ENCODE measurements around the gene INPP5K. TPM values are rescaled to one million over a fixed set of nuclear protein-coding genes. Genes with fewer than 3 reads are reported as not detected.
A peak's percentile ranks its signal among the peaks of the same experiment; 100 is the strongest.

Gene INPP5K
- total RNA-seq, 2 donors from 2014 or later = 27.6 to 35.5 TPM

GRCh38 chr17:1518410-1518809 is 2.0 kb upstream of the INPP5K start:
- Histone ChIP-seq H3K4me3 (no peak overlapping the region), H3K9ac (ENCODE audit: low read depth in 2 of 2, low read length in 2 of 2) (peak overlapping the region in 1 of 2 donors; percentile 21), H3K27me3 (no peaks in the 10 kb centered on the region), H3K36me3 (no peaks in the 10 kb centered on the region), H3K4me1 (peaks cover 12% of the 10 kb centered on the region), H3K27ac (no peak overlapping the region), H3K9me3 (no peaks in the 10 kb centered on the region)
- intact Hi-C loops (cut with DNase I) = loop anchor here (5.0 to 10.0 kb wide), 2 partner anchors 151 to 244 kb away; partner anchors contain the start of genes BHLHA9 and TRARG1
- TF ChIP-seq CTCF (IDR thresholded peaks at IDR 0.05) = no peak
- DNase-seq = no peak

- H3K27me3 ChIP-seq = no peaks in the 10 kb centered on the region
- no peaks in the 10 kb centered on the region for H3K36me3 ChIP-seq
- TF ChIP-seq CTCF (IDR thresholded peaks at IDR 0.05) = peak; percentile 55
- no peaks in the 10 kb centered on the region for H3K9me3 ChIP-seq
- intact Hi-C loops (cut with DNase I) = loop anchor here (2.0 to 10.0 kb wide), 3 partner anchors 59 to 241 kb away; partner anchors contain the start of genes BHLHA9, CRK and TRARG1
- H3K27ac ChIP-seq = peak overlapping the region; percentile 95
- peak overlapping the region; percentile 82 to 98 for H3K9ac ChIP-seq (ENCODE audit: low read depth in 2 of 2, low read length in 2 of 2)
- H3K4me1 ChIP-seq = peaks cover 31% of the 10 kb centered on the region
- H3K4me3 ChIP-seq = peak overlapping the region; percentile 99
- peak; percentile 82 for DNase-seq
These were observed 598 bp downstream of the INPP5K start for GRCh38 chr17:1515640-1516387.

GRCh38 chr17:1512351-1512750 is 4.1 kb downstream of the INPP5K start:
- DNase-seq = no peak
- H3K36me3 ChIP-seq = no peaks in the 10 kb centered on the region
- no peaks in the 10 kb centered on the region for H3K27me3 ChIP-seq
- peak overlapping the region in 1 of 2 donors; percentile 78 for H3K9ac ChIP-seq (ENCODE audit: low read depth in 2 of 2, low read length in 2 of 2)
- H3K27ac ChIP-seq = peak overlapping the region; percentile 91
- intact Hi-C loops (cut with DNase I) = loop anchor here (10.0 kb wide), 1 partner anchor 238 kb away; the partner anchor contains the start of genes BHLHA9 and TRARG1
- H3K4me3 ChIP-seq = no peak overlapping the region
- no peaks in the 10 kb centered on the region for H3K9me3 ChIP-seq
- H3K4me1 ChIP-seq = peaks cover 33% of the 10 kb centered on the region
- no peak for TF ChIP-seq CTCF (IDR thresholded peaks at IDR 0.05)

GRCh38 chr17:1511756-1512321 is 4.6 kb downstream of the INPP5K start:
- Histone ChIP-seq H3K27me3 (no peaks in the 10 kb centered on the region), H3K27ac (peak overlapping the region; percentile 91), H3K9me3 (no peaks in the 10 kb centered on the region), H3K4me1 (peaks cover 32% of the 10 kb centered on the region), H3K4me3 (no peak overlapping the region), H3K36me3 (no peaks in the 10 kb centered on the region), H3K9ac (ENCODE audit: low read depth in 2 of 2, low read length in 2 of 2) (peak overlapping the region in 1 of 2 donors; percentile 78)
- peak; percentile 75 for DNase-seq
- intact Hi-C loops (cut with DNase I) = loop anchor here (10.0 kb wide), 1 partner anchor 237 kb away; the partner anchor contains the start of genes BHLHA9 and TRARG1
- TF ChIP-seq CTCF (IDR thresholded peaks at IDR 0.05) = no peak

- DNase-seq = peak; percentile 47
- no peaks in the 10 kb centered on the region for H3K27me3 ChIP-seq
- no peak for TF ChIP-seq CTCF (IDR thresholded peaks at IDR 0.05)
- no peaks in the 10 kb centered on the region for H3K36me3 ChIP-seq
- peak overlapping the region in 1 of 2 donors; percentile 76 for H3K9ac ChIP-seq (ENCODE audit: low read depth in 2 of 2, low read length in 2 of 2)
- peaks cover 32% of the 10 kb centered on the region for H3K4me1 ChIP-seq
- H3K9me3 ChIP-seq = no peaks in the 10 kb centered on the region
- H3K27ac ChIP-seq = peak overlapping the region; percentile 91
- intact Hi-C loops (cut with DNase I) = loop anchor here (10.0 kb wide), 1 partner anchor 236 kb away; the partner anchor contains the start of genes BHLHA9 and TRARG1
- H3K4me3 ChIP-seq = no peak overlapping the region
These were observed 5.1 kb downstream of the INPP5K start for GRCh38 chr17:1511290-1511689.

Measured in colonic mucosa (tissue), 4 donors.